ENCODE data around the gene MOV10. TPM values are rescaled to one million over a fixed set of nuclear protein-coding genes. Genes with fewer than 3 reads are reported as not detected.

MOV10 gene
- polyA plus RNA-seq, 1 donor from 2014 or later, result 1.4 TPM

- Histone ChIP-seq H3K36me3 (ENCODE audit: insufficient read depth, low read length) (no peaks in the 10 kb centered on the region), H3K27me3 (ENCODE audit: insufficient read depth, low read depth, low read length) (no peaks in the 10 kb centered on the region), H3F3A (ENCODE audit: insufficient read depth, low read length, poor library complexity, severe bottlenecking) (no peaks in the 10 kb centered on the region), H3K9ac (ENCODE audit: low read length) (no peak overlapping the region), H4K20me1 (ENCODE audit: insufficient read depth) (peaks cover 3% of the 10 kb centered on the region), H3K27ac (ENCODE audit: low read length) (no peak overlapping the region), H3K9me3 (ENCODE audit: low read length) (no peaks in the 10 kb centered on the region), H3K4me3 (ENCODE audit: low read length) (no peak overlapping the region), H3K79me2 (replicated peaks; ENCODE audit: insufficient read depth, low read length) (peaks cover 88% of the 10 kb centered on the region), H2AFZ (ENCODE audit: low read depth, low read length) (no peak overlapping the region), H3K4me2 (ENCODE audit: low read length) (no peak overlapping the region), H3K9me2 (ENCODE audit: insufficient read depth, low read length) (no peaks in the 10 kb centered on the region)
- TF ChIP-seq EP300 (conservative IDR thresholded peaks at IDR 0.05; ENCODE audit: poor library complexity, severe bottlenecking) (no peak), CTCF (IDR thresholded peaks at IDR 0.05; ENCODE audit: poor library complexity, severe bottlenecking) (no peak), TAF1 (IDR thresholded peaks at IDR 0.05; ENCODE audit: low read depth) (no peak), RAD21 (conservative IDR thresholded peaks at IDR 0.05) (no peak), REST (IDR thresholded peaks at IDR 0.05; ENCODE audit: borderline replicate concordance) (no peak), EZH2 (IDR thresholded peaks at IDR 0.05; ENCODE audit: borderline replicate concordance, insufficient read depth, low read length, poor library complexity, severe bottlenecking) (no peak), POLR2AphosphoS5 (IDR thresholded peaks at IDR 0.05) (no peak), MXI1 (conservative IDR thresholded peaks at IDR 0.05; ENCODE audit: poor library complexity, severe bottlenecking) (no peak), SMC3 (conservative IDR thresholded peaks at IDR 0.05; ENCODE audit: poor library complexity) (no peak)
Observed at GRCh38 chr1:112629256-112629655, 45.2 kb upstream of the MOV10 start.

GRCh38 chr1:112633628-112634027 is 40.8 kb upstream of the MOV10 start:
- Histone ChIP-seq H3K27ac (ENCODE audit: low read length) (no peak overlapping the region), H3K9me2 (ENCODE audit: insufficient read depth, low read length) (no peaks in the 10 kb centered on the region), H3K4me2 (ENCODE audit: low read length) (no peak overlapping the region), H3K36me3 (ENCODE audit: insufficient read depth, low read length) (no peaks in the 10 kb centered on the region), H3K79me2 (replicated peaks; ENCODE audit: insufficient read depth, low read length) (peaks cover 85% of the 10 kb centered on the region), H4K20me1 (ENCODE audit: insufficient read depth) (peaks cover 3% of the 10 kb centered on the region), H3K4me3 (ENCODE audit: low read length) (no peak overlapping the region), H3K9me3 (ENCODE audit: low read length) (no peaks in the 10 kb centered on the region), H2AFZ (ENCODE audit: low read depth, low read length) (no peak overlapping the region), H3F3A (ENCODE audit: insufficient read depth, low read length, poor library complexity, severe bottlenecking) (no peaks in the 10 kb centered on the region), H3K27me3 (ENCODE audit: insufficient read depth, low read depth, low read length) (no peaks in the 10 kb centered on the region), H3K9ac (ENCODE audit: low read length) (no peak overlapping the region)
- TF ChIP-seq RAD21 (conservative IDR thresholded peaks at IDR 0.05) (no peak), POLR2AphosphoS5 (IDR thresholded peaks at IDR 0.05) (no peak), CTCF (IDR thresholded peaks at IDR 0.05; ENCODE audit: poor library complexity, severe bottlenecking) (no peak), MXI1 (conservative IDR thresholded peaks at IDR 0.05; ENCODE audit: poor library complexity, severe bottlenecking) (no peak), SMC3 (conservative IDR thresholded peaks at IDR 0.05; ENCODE audit: poor library complexity) (no peak), EZH2 (IDR thresholded peaks at IDR 0.05; ENCODE audit: borderline replicate concordance, insufficient read depth, low read length, poor library complexity, severe bottlenecking) (no peak), REST (IDR thresholded peaks at IDR 0.05; ENCODE audit: borderline replicate concordance) (no peak), EP300 (conservative IDR thresholded peaks at IDR 0.05; ENCODE audit: poor library complexity, severe bottlenecking) (no peak), TAF1 (IDR thresholded peaks at IDR 0.05; ENCODE audit: low read depth) (no peak)
